Measurements from ENCODE around the gene CPM.

The CPM gene

GRCh38 chr12:68886636-68887572 is 46.1 kb downstream of the CPM start:
- TF ChIP-seq, protein P1, sequence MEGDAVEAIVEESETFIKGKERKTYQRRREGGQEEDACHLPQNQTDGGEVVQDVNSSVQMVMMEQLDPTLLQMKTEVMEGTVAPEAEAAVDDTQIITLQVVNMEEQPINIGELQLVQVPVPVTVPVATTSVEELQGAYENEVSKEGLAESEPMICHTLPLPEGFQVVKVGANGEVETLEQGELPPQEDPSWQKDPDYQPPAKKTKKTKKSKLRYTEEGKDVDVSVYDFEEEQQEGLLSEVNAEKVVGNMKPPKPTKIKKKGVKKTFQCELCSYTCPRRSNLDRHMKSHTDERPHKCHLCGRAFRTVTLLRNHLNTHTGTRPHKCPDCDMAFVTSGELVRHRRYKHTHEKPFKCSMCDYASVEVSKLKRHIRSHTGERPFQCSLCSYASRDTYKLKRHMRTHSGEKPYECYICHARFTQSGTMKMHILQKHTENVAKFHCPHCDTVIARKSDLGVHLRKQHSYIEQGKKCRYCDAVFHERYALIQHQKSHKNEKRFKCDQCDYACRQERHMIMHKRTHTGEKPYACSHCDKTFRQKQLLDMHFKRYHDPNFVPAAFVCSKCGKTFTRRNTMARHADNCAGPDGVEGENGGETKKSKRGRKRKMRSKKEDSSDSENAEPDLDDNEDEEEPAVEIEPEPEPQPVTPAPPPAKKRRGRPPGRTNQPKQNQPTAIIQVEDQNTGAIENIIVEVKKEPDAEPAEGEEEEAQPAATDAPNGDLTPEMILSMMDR (IDR thresholded peaks at IDR 0.05; ENCODE audit: extremely low read depth, insufficient read depth, missing control alignments) = no peak
- in situ Hi-C loops (cut with MboI; ENCODE audit: low pct_unique_long_range_greater_than_20kb, low sequenced_read_pairs, unreplicated experiment) = no loop called here
- DNase-seq (ENCODE audit: low spot score) = no peak

- no peak for DNase-seq (ENCODE audit: low spot score)
- in situ Hi-C loops (cut with MboI; ENCODE audit: low pct_unique_long_range_greater_than_20kb, low sequenced_read_pairs, unreplicated experiment) = no loop called here
- TF ChIP-seq, protein P1 (IDR thresholded peaks at IDR 0.05; ENCODE audit: extremely low read depth, insufficient read depth, missing control alignments) = no peak
Measured at GRCh38 chr12:68885381-68885780, 47.6 kb downstream of the CPM start.

DNA sequence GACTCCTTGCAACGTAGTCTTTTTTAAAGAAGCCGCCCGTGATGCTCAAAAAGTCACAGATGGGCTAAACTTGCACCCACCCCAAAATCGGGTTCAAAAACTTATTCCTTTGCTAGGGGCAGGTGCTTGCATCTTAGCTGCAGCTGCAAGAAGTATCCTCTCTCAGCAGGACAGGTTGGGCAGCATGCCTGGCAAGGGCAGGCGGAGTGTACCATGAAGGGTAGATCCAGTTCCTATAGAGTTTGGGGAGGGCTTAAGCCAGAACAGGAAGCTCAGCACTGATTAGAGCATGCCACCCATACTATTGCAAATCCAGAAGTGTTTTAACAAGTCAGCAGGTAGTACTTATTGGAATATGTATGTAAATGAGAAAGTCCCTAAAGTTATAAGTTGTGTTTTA is 48.7 kb downstream of the CPM start:
- no peak for DNase-seq (ENCODE audit: low spot score)

GRCh38 chr12:68883151-68883550 is 49.8 kb downstream of the CPM start:
- in situ Hi-C loops (cut with MboI; ENCODE audit: low pct_unique_long_range_greater_than_20kb, low sequenced_read_pairs, unreplicated experiment) = no loop called here
- TF ChIP-seq, protein P1 (IDR thresholded peaks at IDR 0.05; ENCODE audit: extremely low read depth, insufficient read depth, missing control alignments) = no peak
- no peak for DNase-seq (ENCODE audit: low spot score)

More for the DNA sequence above, 48.7 kb downstream of the CPM start:
- TF ChIP-seq, protein P1 (IDR thresholded peaks at IDR 0.05; ENCODE audit: extremely low read depth, insufficient read depth, missing control alignments) = no peak
- in situ Hi-C loops (cut with MboI; ENCODE audit: low pct_unique_long_range_greater_than_20kb, low sequenced_read_pairs, unreplicated experiment) = no loop called here

- in situ Hi-C loops (cut with MboI; ENCODE audit: low pct_unique_long_range_greater_than_20kb, low sequenced_read_pairs, unreplicated experiment) = no loop called here
- TF ChIP-seq, protein P1 (IDR thresholded peaks at IDR 0.05; ENCODE audit: extremely low read depth, insufficient read depth, missing control alignments) = no peak
- no peak for DNase-seq (ENCODE audit: low spot score)
Measured at GRCh38 chr12:68882251-68882964, 50.6 kb downstream of the CPM start.

GRCh38 chr12:68880660-68881325 is 52.2 kb downstream of the CPM start:
- TF ChIP-seq, protein P1 (IDR thresholded peaks at IDR 0.05; ENCODE audit: extremely low read depth, insufficient read depth, missing control alignments) = no peak
- in situ Hi-C loops (cut with MboI; ENCODE audit: low pct_unique_long_range_greater_than_20kb, low sequenced_read_pairs, unreplicated experiment) = no loop called here

More at GRCh38 chr12:68880660-68881325, 52.2 kb downstream of the CPM start:
- no peak for DNase-seq (ENCODE audit: low spot score)
